ENCODE data around the gene NSFL1C. TPM values are rescaled to one million over a fixed set of nuclear protein-coding genes. Genes with fewer than 3 reads are reported as not detected.

The NSFL1C gene
- total RNA-seq, 2 experiments from 2014 or later: 67.2 to 67.9 TPM

DNA sequence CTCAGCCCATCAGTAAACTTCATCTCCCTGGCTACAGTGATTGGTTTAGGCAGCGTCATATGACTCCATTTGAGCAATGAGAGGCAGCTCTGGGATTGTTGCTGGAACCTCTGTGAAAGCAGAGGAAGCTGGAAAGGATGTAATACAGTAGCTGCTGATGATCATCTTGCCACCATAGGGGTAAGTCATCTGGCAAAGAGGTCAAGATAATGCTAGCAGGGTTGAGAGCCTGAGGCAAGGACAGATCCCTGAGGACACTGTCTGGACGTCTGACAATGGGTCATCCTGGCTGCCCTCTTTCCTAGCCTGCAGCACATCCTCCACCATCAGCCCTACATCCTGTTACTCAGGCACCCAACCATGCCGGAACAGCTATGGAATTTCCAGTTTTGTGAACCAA is 48.3 kb downstream of the NSFL1C start:
- Mint-ChIP-seq H3K27ac (no peak overlapping the region), H3K4me3 (no peak overlapping the region), H3K4me1 (ENCODE audit: low read depth) (peaks cover 8% of the 10 kb centered on the region), H3K9me3 (peaks cover 13% of the 10 kb centered on the region), H3K36me3 (ENCODE audit: low read depth) (no peaks in the 10 kb centered on the region), H3K27me3 (peaks cover 4% of the 10 kb centered on the region)
- ChIA-PET POLR2A (no interaction called here), CTCF (interaction anchor here (1.0 to 1.9 kb wide), 2 partner anchors 10 to 85 kb away, joined by 3 to 6 read pairs; no protein-coding TSS in a partner anchor)
- DNase-seq: no peak
- TF ChIP-seq, protein P1, sequence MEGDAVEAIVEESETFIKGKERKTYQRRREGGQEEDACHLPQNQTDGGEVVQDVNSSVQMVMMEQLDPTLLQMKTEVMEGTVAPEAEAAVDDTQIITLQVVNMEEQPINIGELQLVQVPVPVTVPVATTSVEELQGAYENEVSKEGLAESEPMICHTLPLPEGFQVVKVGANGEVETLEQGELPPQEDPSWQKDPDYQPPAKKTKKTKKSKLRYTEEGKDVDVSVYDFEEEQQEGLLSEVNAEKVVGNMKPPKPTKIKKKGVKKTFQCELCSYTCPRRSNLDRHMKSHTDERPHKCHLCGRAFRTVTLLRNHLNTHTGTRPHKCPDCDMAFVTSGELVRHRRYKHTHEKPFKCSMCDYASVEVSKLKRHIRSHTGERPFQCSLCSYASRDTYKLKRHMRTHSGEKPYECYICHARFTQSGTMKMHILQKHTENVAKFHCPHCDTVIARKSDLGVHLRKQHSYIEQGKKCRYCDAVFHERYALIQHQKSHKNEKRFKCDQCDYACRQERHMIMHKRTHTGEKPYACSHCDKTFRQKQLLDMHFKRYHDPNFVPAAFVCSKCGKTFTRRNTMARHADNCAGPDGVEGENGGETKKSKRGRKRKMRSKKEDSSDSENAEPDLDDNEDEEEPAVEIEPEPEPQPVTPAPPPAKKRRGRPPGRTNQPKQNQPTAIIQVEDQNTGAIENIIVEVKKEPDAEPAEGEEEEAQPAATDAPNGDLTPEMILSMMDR (IDR thresholded peaks at IDR 0.05): no peak
- no peak for ATAC-seq
- intact Hi-C loops (cut with micrococcal nuclease): no loop called here

DNA sequence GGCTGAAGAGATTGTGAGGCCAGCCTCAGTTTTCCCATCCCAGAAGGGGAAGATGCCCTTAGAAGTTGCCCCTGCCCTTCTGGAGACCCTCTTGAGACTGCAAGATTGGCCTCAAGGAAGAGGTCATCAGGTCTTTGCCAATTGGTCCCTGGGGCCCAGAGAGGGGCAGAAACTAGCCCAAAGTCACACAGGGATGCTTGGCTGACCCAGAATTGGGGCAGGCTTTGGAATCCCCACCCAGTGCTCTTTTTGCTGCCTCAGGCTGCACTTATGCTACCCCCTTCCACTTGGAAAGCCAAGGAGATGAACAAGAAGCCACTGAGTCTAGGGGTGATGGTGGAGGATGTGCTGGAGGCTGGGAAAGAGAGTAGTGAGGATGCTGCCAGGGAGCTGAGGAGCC is 48.9 kb downstream of the NSFL1C start:
- DNase-seq: no peak
- no peaks in the 10 kb centered on the region for H3K36me3 Mint-ChIP-seq (ENCODE audit: low read depth)
- peaks cover 13% of the 10 kb centered on the region for H3K9me3 Mint-ChIP-seq
- intact Hi-C loops (cut with micrococcal nuclease): no loop called here
- CTCF ChIA-PET: interaction anchor here (1.9 kb wide), 1 partner anchor 86 kb away, joined by 6 read pairs; no protein-coding TSS in a partner anchor
- POLR2A ChIA-PET: no interaction called here
- H3K27ac Mint-ChIP-seq: no peak overlapping the region
- TF ChIP-seq, protein P1 (IDR thresholded peaks at IDR 0.05): no peak
- peaks cover 4% of the 10 kb centered on the region for H3K27me3 Mint-ChIP-seq
- H3K4me1 Mint-ChIP-seq (ENCODE audit: low read depth): peaks cover 8% of the 10 kb centered on the region
- no peak overlapping the region for H3K4me3 Mint-ChIP-seq
- no peak for ATAC-seq

DNA sequence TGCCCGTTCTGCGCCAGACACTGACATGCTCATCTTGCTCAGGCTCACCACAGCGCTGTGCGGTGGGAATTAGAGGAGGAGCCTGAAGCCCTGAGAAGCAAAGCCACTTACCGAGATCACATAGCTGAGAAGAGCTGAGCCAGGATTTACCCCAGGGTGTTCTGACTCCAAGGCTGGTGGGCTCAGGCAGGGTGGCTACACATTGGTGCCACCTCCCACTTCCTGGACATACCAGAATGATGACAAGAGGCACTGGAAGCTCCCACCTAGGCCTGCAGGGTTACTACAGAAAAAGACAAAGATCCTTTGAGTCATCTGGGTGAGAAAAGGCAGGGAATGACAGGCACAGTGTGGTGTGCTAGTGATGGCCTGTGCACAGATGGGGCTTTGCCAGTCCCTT is 49.4 kb downstream of the NSFL1C start:
- TF ChIP-seq, protein P1 (IDR thresholded peaks at IDR 0.05): no peak
- ChIA-PET CTCF (interaction anchor here (0.6 to 1.9 kb wide), 2 partner anchors 10 to 86 kb away, joined by 4 to 6 read pairs; no protein-coding TSS in a partner anchor), POLR2A (no interaction called here)
- intact Hi-C loops (cut with micrococcal nuclease): no loop called here
- DNase-seq (no peak), ATAC-seq (peak; percentile 37)
- Mint-ChIP-seq H3K9me3 (peaks cover 13% of the 10 kb centered on the region), H3K27me3 (peaks cover 3% of the 10 kb centered on the region), H3K36me3 (ENCODE audit: low read depth) (no peaks in the 10 kb centered on the region), H3K4me1 (ENCODE audit: low read depth) (peaks cover 8% of the 10 kb centered on the region), H3K27ac (no peak overlapping the region), H3K4me3 (no peak overlapping the region)

DNA sequence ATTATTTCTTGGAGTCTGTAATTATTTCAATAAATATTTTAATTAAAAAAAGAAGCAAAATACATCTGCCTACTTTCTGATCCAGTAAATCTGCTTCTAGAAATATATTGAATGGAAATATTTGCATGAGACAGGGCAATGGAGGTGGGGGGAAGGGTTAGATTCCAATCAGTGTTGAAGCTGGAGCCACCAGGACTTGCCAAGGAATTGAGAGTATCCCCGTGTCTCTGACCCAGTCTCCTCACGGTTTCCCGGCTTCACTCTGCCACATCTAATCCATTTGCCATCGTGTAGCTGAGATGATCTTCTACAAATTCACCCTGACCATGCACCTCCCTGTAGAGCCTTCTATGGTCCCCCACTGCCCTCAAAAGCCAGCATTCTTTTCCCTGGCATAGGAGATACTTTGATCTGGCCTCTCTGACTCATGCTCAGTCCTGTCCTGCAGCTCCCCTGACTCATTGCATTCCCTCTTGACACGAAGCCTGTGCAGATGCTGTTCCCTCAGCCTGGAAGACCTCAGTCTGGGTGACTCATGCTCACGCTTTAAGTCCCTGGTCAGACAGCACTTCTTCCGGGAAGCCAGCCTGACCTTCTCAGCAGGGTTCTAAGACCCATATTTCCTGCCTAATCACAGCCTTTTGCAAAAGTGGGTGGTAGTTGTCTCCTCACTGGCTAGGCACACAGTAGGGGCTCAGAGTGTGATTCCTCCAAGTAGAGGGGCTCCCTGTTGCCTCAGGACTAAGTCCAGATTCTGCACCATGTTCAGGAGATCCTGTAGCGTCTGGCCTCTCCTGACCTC is 50.8 kb downstream of the NSFL1C start:
- H3K4me1 Mint-ChIP-seq (ENCODE audit: low read depth): peaks cover 8% of the 10 kb centered on the region
- no peak overlapping the region for H3K27ac Mint-ChIP-seq
- POLR2A ChIA-PET: no interaction called here
- H3K9me3 Mint-ChIP-seq: peaks cover 9% of the 10 kb centered on the region
- no peaks in the 10 kb centered on the region for H3K36me3 Mint-ChIP-seq (ENCODE audit: low read depth)
- no peak overlapping the region for H3K4me3 Mint-ChIP-seq
- peaks cover 4% of the 10 kb centered on the region for H3K27me3 Mint-ChIP-seq
- TF ChIP-seq, protein P1 (IDR thresholded peaks at IDR 0.05): no peak
- peak; percentile 83 for ATAC-seq
- intact Hi-C loops (cut with micrococcal nuclease): no loop called here
- DNase-seq: peak; percentile 43
- CTCF ChIA-PET: no interaction called here

DNA sequence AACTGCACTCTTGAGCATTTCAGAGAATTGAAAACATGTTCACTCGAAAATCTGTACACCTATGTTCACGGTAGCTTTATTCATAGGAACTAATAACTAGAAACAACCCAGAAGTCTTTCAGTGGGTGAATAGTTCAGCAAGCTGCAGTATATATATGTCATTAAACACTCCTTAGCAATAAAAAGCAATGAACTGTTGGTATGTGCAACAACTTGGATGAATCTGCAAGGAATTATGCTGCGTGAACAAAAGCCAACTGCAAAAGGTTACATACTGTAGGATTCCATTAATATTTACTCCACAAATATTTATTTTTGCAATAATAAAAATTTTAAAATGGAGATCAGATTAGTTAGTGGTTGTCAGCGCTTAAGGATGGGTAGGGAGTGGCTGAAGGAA is 51.7 kb downstream of the NSFL1C start:
- peaks cover 6% of the 10 kb centered on the region for H3K27me3 Mint-ChIP-seq
- TF ChIP-seq, protein P1 (IDR thresholded peaks at IDR 0.05): no peak
- ChIA-PET POLR2A (no interaction called here), CTCF (no interaction called here)
- no peaks in the 10 kb centered on the region for H3K36me3 Mint-ChIP-seq (ENCODE audit: low read depth)
- ATAC-seq (no peak), DNase-seq (no peak)
- intact Hi-C loops (cut with micrococcal nuclease): no loop called here
- H3K4me3 Mint-ChIP-seq: no peak overlapping the region
- no peak overlapping the region for H3K27ac Mint-ChIP-seq
- peaks cover 8% of the 10 kb centered on the region for H3K4me1 Mint-ChIP-seq (ENCODE audit: low read depth)
- peaks cover 6% of the 10 kb centered on the region for H3K9me3 Mint-ChIP-seq

All from activated CD8-positive, alpha-beta T cell treated with anti-CD3 and anti-CD28 coated beads for 36 hours (primary cell).